Lower leg skin (tissue), 3 donors: ENCODE data around the gene OR4D6.

Experiments used
- POLR2A ChIP-seq, 2 donors: fragments of 450-650 bp; IDR thresholded peaks; one replicate each; pipeline ENCODE4 v1.6.1; 2016 to 2017; ENCODE audit warnings: antibody characterized with exemption in 2 of 2, mild to moderate bottlenecking in 1 of 2, moderate library complexity in 1 of 2
- TF ChIP-seq, protein P1 (sequence below), 3 donors: fragments of 450-650 bp; IDR thresholded peaks; one replicate each; pipeline ENCODE4 v1.5.1; 2016; ENCODE audit warnings: antibody characterized with exemption in 3 of 3, mild to moderate bottlenecking in 3 of 3, moderate library complexity in 2 of 3

DNA sequence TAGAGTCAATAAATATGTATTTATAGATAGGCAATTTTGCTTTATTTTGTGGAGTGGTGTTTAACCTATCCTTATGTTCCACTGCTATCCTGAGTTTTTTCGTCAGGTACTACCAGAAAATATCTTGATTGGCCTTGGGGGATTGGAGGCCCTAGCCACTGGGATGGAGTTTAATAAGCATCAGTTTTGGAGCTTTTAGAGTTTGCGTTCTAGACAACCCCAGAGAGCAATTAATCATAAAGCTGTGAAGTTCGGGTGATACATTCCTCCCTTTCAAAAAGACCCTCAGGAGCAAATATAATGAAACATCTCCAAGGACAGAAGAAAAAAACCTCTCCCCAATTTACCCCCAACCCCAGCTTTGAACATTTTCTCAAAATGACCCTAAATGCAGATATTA is 20.6 kb upstream of the OR4D6 start, which contains the start of gene OR5A1:
- TF ChIP-seq POLR2A (IDR thresholded peaks at IDR 0.05) = no peak
- TF ChIP-seq, protein P1, sequence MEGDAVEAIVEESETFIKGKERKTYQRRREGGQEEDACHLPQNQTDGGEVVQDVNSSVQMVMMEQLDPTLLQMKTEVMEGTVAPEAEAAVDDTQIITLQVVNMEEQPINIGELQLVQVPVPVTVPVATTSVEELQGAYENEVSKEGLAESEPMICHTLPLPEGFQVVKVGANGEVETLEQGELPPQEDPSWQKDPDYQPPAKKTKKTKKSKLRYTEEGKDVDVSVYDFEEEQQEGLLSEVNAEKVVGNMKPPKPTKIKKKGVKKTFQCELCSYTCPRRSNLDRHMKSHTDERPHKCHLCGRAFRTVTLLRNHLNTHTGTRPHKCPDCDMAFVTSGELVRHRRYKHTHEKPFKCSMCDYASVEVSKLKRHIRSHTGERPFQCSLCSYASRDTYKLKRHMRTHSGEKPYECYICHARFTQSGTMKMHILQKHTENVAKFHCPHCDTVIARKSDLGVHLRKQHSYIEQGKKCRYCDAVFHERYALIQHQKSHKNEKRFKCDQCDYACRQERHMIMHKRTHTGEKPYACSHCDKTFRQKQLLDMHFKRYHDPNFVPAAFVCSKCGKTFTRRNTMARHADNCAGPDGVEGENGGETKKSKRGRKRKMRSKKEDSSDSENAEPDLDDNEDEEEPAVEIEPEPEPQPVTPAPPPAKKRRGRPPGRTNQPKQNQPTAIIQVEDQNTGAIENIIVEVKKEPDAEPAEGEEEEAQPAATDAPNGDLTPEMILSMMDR (IDR thresholded peaks at IDR 0.05) = no peak
